GM23248 (cell line): ENCODE data around the gene INPP5J. TPM values are rescaled to one million over a fixed set of nuclear protein-coding genes. Genes with fewer than 3 reads are reported as not detected.
"Not testable (repeated sequence)": the region's sequence is repeated elsewhere in the genome, so short reads cannot be mapped to it uniquely, and the experiment has no call there.

Experiments used
- DNase-seq: peaks from one replicate; pipeline ENCODE4 v3.0.0-alpha.2; 2015
- H2AFZ ChIP-seq: fragments of 200-600 bp; sonication (generic); 2 replicates; pipeline ENCODE4 v1.6.1; 2016; ENCODE audit warnings: antibody characterized with exemption
- H3F3A ChIP-seq: fragments of 200-600 bp; sonication (generic); 2 replicates; pipeline ENCODE4 v1.6.1; 2016; ENCODE audit warnings: mild to moderate bottlenecking, antibody characterized with exemption, mixed run types; ENCODE audit not compliant: insufficient read depth
- H3K27ac ChIP-seq: fragments of 200-600 bp; sonication (generic); 2 replicates; pipeline ENCODE4 v1.5.1; 2016; ENCODE audit warnings: mild to moderate bottlenecking
- H3K27me3 ChIP-seq: fragments of 200-600 bp; sonication (generic); replicated peaks from 2 replicates; pipeline ENCODE4 v1.6.1; 2016; ENCODE audit warnings: mild to moderate bottlenecking; ENCODE audit not compliant: insufficient read depth
- H3K36me3 ChIP-seq: fragments of 200-600 bp; sonication (generic); 2 replicates; pipeline ENCODE4 v1.6.1; 2016; ENCODE audit warnings: low read depth, mild to moderate bottlenecking
- H3K4me1 ChIP-seq: fragments of 200-600 bp; sonication (generic); 2 replicates; pipeline ENCODE4 v1.6.1; 2016; ENCODE audit warnings: mild to moderate bottlenecking; ENCODE audit not compliant: insufficient read depth
- H3K4me2 ChIP-seq: fragments of 200-600 bp; sonication (generic); one replicate; pipeline ENCODE4 v1.6.1; 2016; ENCODE audit warnings: mild to moderate bottlenecking; ENCODE audit not compliant: unreplicated experiment
- H3K4me3 ChIP-seq: fragments of 200-600 bp; sonication (generic); 2 replicates; pipeline ENCODE4 v1.5.1; 2016; ENCODE audit warnings: mild to moderate bottlenecking
- H3K79me2 ChIP-seq: fragments of 200-600 bp; sonication (generic); 2 replicates; pipeline ENCODE4 v1.6.1; 2016; ENCODE audit warnings: mild to moderate bottlenecking; ENCODE audit not compliant: insufficient read depth
- H3K9ac ChIP-seq: fragments of 200-600 bp; sonication (generic); 2 replicates; pipeline ENCODE4 v1.6.1; 2016; ENCODE audit warnings: mild to moderate bottlenecking
- H3K9me2 ChIP-seq: fragments of 200-600 bp; sonication (generic); 2 replicates; pipeline ENCODE4 v1.6.1; 2016; ENCODE audit warnings: mixed run types, mild to moderate bottlenecking, moderate library complexity; ENCODE audit not compliant: insufficient read depth
- H3K9me3 ChIP-seq: fragments of 200-600 bp; sonication (generic); one replicate; pipeline ENCODE4 v1.6.1; 2017; ENCODE audit warnings: low read depth
- H4K20me1 ChIP-seq: fragments of 200-600 bp; sonication (generic); 2 replicates; pipeline ENCODE4 v1.6.0; 2016; ENCODE audit not compliant: insufficient read depth
- EZH2 ChIP-seq: fragments of 200-600 bp; sonication (generic); IDR thresholded peaks from 2 replicates; pipeline ENCODE4 v1.6.1; 2018; ENCODE audit warnings: antibody characterized with exemption, mild to moderate bottlenecking; ENCODE audit not compliant: insufficient read depth, poor library complexity, severe bottlenecking
- EZH2phosphoT487 ChIP-seq: fragments of 200-600 bp; sonication (generic); IDR thresholded peaks from 2 replicates; pipeline ENCODE4 v1.6.1; 2018; ENCODE audit warnings: antibody characterized with exemption, moderate library complexity, mild to moderate bottlenecking, low read depth; ENCODE audit not compliant: insufficient read depth
- WGBS, 2 experiments: methylation state at CpG; one replicate each; pipeline ENCODE4 v1.1.6; 2015 to 2017; ENCODE audit warnings: low lambda C conversion rate in 2 of 2, low coverage in 1 of 2; ENCODE audit errors: missing lambda C conversion rate in 2 of 2; 5-methylcytosine and 5-hydroxymethylcytosine counted together
- in situ Hi-C: fragments of 300-500 bp; cut with MboI; formaldehyde crosslinking; loops from 2 replicates; pipeline ENCODE4 v1.15.0; 2020
- polyA plus RNA-seq: library from polyadenylated mRNA; unstranded; fragments of >200 nt; fragmentation: Nextera tagmentation; extraction: Ambion mirVana; gene quantifications from 2 replicates; pipeline ENCODE4 v1.2.1, GENCODE V29; 2016
- total RNA-seq: library from RNA; depleted of rRNA; stranded (reverse); fragments of >200 nt; shearing (Covaris generic); gene quantifications from 2 replicates; pipeline ENCODE4 v1.2.3, GENCODE V29; 2014; rRNA removed

INPP5J gene
- total RNA-seq (0.13 TPM in 1 of 2 replicates, not detected in the other), polyA plus RNA-seq (0.15 and 0.26 TPM in 2 replicates)

GRCh38 chr22:31122532-31123291, at the start of gene INPP5J:
Gene INPP5J (plus strand): TSS chr22:31122966. CDS start chr22:31123015, 49 bp downstream.
- Histone ChIP-seq H3K36me3 (no peaks in the 10 kb centered on the region), H3K27me3 (peaks cover 16% of the 10 kb centered on the region), H3F3A (no peaks in the 10 kb centered on the region), H2AFZ (peak within 1 kb of the TSS; percentile 56; the same call in 1 of the 2 replicates), H3K4me1 (no peaks in the 10 kb centered on the region), H3K79me2 (no peaks in the 10 kb centered on the region), H3K9ac (no peak within 1 kb of the TSS), H3K27ac (no peak within 1 kb of the TSS), H3K4me3 (peak within 1 kb of the TSS; percentile 56), H3K4me2 (peak within 1 kb of the TSS; percentile 21), H3K9me2 (no peaks in the 10 kb centered on the region), H3K9me3 (no peaks in the 10 kb centered on the region), H4K20me1 (no peaks in the 10 kb centered on the region)
- in situ Hi-C loops = no loop called here
- no peak for TF ChIP-seq EZH2
- TF ChIP-seq EZH2phosphoT487 = no peak
- DNase-seq = peak; percentile 68
- WGBS, 2 experiments = 20 to 22% methylated on average over 10 of the region's 10 CpGs

- H4K20me1 ChIP-seq, H3K36me3 ChIP-seq, H3K27ac ChIP-seq, H3K79me2 ChIP-seq, H3K9me3 ChIP-seq, in situ Hi-C loops, H3K4me2 ChIP-seq, H3K4me1 ChIP-seq, DNase-seq, H3K9ac ChIP-seq, H3F3A ChIP-seq, H3K27me3 ChIP-seq, H2AFZ ChIP-seq, H3K9me2 ChIP-seq, H3K4me3 ChIP-seq: not testable (repeated sequence)
- 89 to 91% methylated on average over 9 of the region's 9 CpGs for WGBS, 2 experiments
These were observed 49.6 kb upstream of the INPP5J start for GRCh38 chr22:31073125-31073524.

GRCh38 chr22:31073545-31074145, 49.1 kb upstream of the INPP5J start:
- DNase-seq, H3K9me3 ChIP-seq, H4K20me1 ChIP-seq, H3K9ac ChIP-seq, H3K4me3 ChIP-seq, H3K79me2 ChIP-seq, H2AFZ ChIP-seq, H3K36me3 ChIP-seq, in situ Hi-C loops, H3K27ac ChIP-seq, H3K27me3 ChIP-seq, H3K4me1 ChIP-seq, H3K9me2 ChIP-seq, H3F3A ChIP-seq, H3K4me2 ChIP-seq: not testable (repeated sequence)
- 69 to 74% methylated on average over 5 of the region's 5 CpGs for WGBS, 2 experiments

GRCh38 chr22:31075961-31076360, 46.8 kb upstream of the INPP5J start:
- H3K9me2 ChIP-seq = no peaks in the 10 kb centered on the region
- no peaks in the 10 kb centered on the region for H3K79me2 ChIP-seq
- peak overlapping the region; percentile 87 for H3K4me2 ChIP-seq
- H3K4me3 ChIP-seq = peak overlapping the region; percentile 47
- no peaks in the 10 kb centered on the region for H3K9me3 ChIP-seq
- 5 to 11% methylated on average over 13 to 15 of the region's 15 CpGs for whole genome bisulfite sequencing, 2 experiments
- no peaks in the 10 kb centered on the region for H3K36me3 ChIP-seq
- peaks cover 11% of the 10 kb centered on the region for H3K4me1 ChIP-seq
- DNase-seq = peak; percentile 93
- H3K27ac ChIP-seq = peak overlapping the region; percentile 88
- TF ChIP-seq EZH2 (no peak), EZH2phosphoT487 (no peak)
- peak overlapping the region; percentile 92 for H3K9ac ChIP-seq
- no peaks in the 10 kb centered on the region for H4K20me1 ChIP-seq
- in situ Hi-C loops = no loop called here
- no peaks in the 10 kb centered on the region for H3F3A ChIP-seq
- H3K27me3 ChIP-seq = no peaks in the 10 kb centered on the region
- H2AFZ ChIP-seq = peak overlapping the region; percentile 95
